GM12892 (cell line): Measurements from ENCODE around the gene APBB2.

Experiments
- DNase-seq: peaks from one replicate; pipeline ENCODE4 v3.0.0; 2011; ENCODE audit not compliant: insufficient read length
- FAIRE-seq: peaks from 2 replicates; lab custom pipeline; 2011; peaks lifted over from hg19 to GRCh38; lab: Jason Lieb, UNC
- POLR2A ChIP-seq: IDR thresholded peaks from 2 replicates; pipeline ENCODE4 v1.6.1; 2011; ENCODE audit warnings: low read depth, low read length, control low read depth
- POLR2AphosphoS5 ChIP-seq: IDR thresholded peaks from 2 replicates; pipeline ENCODE4 v1.6.1; 2011; ENCODE audit warnings: low read depth, low read length, control low read depth
- TAF1 ChIP-seq: IDR thresholded peaks from 2 replicates; pipeline ENCODE4 v1.6.1; 2011; ENCODE audit warnings: low read depth, mild to moderate bottlenecking, control low read depth, low read length, borderline replicate concordance

Gene APBB2

GRCh38 chr4:41106694-41107419, 107.5 kb downstream of the APBB2 start:
- no peak for TF ChIP-seq POLR2AphosphoS5
- TF ChIP-seq TAF1 = no peak
- no peak for TF ChIP-seq POLR2A
- FAIRE-seq = no peak
- no peak for DNase-seq

GRCh38 chr4:41106081-41106480, 108.3 kb downstream of the APBB2 start:
- FAIRE-seq = no peak
- DNase-seq = no peak
- TF ChIP-seq TAF1 = no peak
- TF ChIP-seq POLR2AphosphoS5 = no peak
- TF ChIP-seq POLR2A = no peak

GRCh38 chr4:41104155-41104554, 110.2 kb downstream of the APBB2 start:
- FAIRE-seq (no peak), DNase-seq (no peak)
- TF ChIP-seq TAF1 (no peak), POLR2AphosphoS5 (no peak), POLR2A (no peak)

- DNase-seq = no peak
- FAIRE-seq = no peak
- TF ChIP-seq TAF1 (no peak), POLR2A (no peak), POLR2AphosphoS5 (no peak)
Observed at GRCh38 chr4:41103657-41104056, 110.7 kb downstream of the APBB2 start.

- DNase-seq = no peak
- FAIRE-seq = no peak
- TF ChIP-seq POLR2AphosphoS5 (no peak), TAF1 (no peak), POLR2A (no peak)
Observed at GRCh38 chr4:41102414-41103092, 111.8 kb downstream of the APBB2 start.

GRCh38 chr4:41098093-41099048, 116.0 kb downstream of the APBB2 start:
- DNase-seq = no peak
- no peak for FAIRE-seq
- TF ChIP-seq POLR2A (no peak), POLR2AphosphoS5 (no peak), TAF1 (no peak)

- TF ChIP-seq POLR2AphosphoS5 = no peak
- peak; percentile 53; the same call in 1 of the 2 replicates for TF ChIP-seq POLR2A
- TF ChIP-seq TAF1 = no peak
- DNase-seq (no peak), FAIRE-seq (peak; percentile 97)
Observed at GRCh38 chr4:41095973-41096372, 118.4 kb downstream of the APBB2 start.

GRCh38 chr4:41095192-41095872, 119.0 kb downstream of the APBB2 start:
- TF ChIP-seq POLR2AphosphoS5 (no peak), TAF1 (no peak), POLR2A (no peak)
- no peak for FAIRE-seq
- no peak for DNase-seq

- FAIRE-seq = no peak
- no peak for TF ChIP-seq POLR2AphosphoS5
- no peak for TF ChIP-seq POLR2A
- TF ChIP-seq TAF1 = no peak
- DNase-seq = no peak
Observed at GRCh38 chr4:41092128-41092527, 122.2 kb downstream of the APBB2 start.

GRCh38 chr4:41081847-41082246, 132.5 kb downstream of the APBB2 start:
- DNase-seq (no peak), FAIRE-seq (peak; percentile 70)
- no peak for TF ChIP-seq TAF1
- no peak for TF ChIP-seq POLR2A
- TF ChIP-seq POLR2AphosphoS5 = no peak

GRCh38 chr4:41080976-41081375, 133.4 kb downstream of the APBB2 start:
- FAIRE-seq = no peak
- TF ChIP-seq POLR2AphosphoS5 = no peak
- no peak for TF ChIP-seq POLR2A
- no peak for TF ChIP-seq TAF1
- no peak for DNase-seq
